K562 (cell line): ENCODE measurements around the gene CCR7. TPM values are rescaled to one million over a fixed set of nuclear protein-coding genes. Genes with fewer than 3 reads are reported as not detected.
A peak's percentile ranks its signal among the peaks of the same experiment; 100 is the strongest.

Experiments used
- ARID2 ChIP-seq: fragments of 450-650 bp; IDR thresholded peaks from 2 replicates; pipeline ENCODE4 v1.6.1; 2017; ENCODE audit warnings: antibody characterized with exemption, mild to moderate bottlenecking
- BRF1 ChIP-seq: IDR thresholded peaks from 3 replicates; pipeline ENCODE4 v1.6.1; 2011; ENCODE audit warnings: borderline replicate concordance, mild to moderate bottlenecking; ENCODE audit not compliant: insufficient read length; ENCODE audit errors: extremely low read depth
- ESRRA ChIP-seq: fragments of 450-650 bp; IDR thresholded peaks from 2 replicates; pipeline ENCODE4 v1.6.1; 2014; ENCODE audit warnings: low read depth, mild to moderate bottlenecking, moderate library complexity, borderline replicate concordance
- FOXK1 ChIP-seq: sonication (generic); formaldehyde crosslinking; IDR thresholded peaks from 2 replicates; pipeline ENCODE4 v1.8.0; 2022; ENCODE audit warnings: missing genetic modification reagents, mild to moderate bottlenecking, borderline replicate concordance
- GATA2 ChIP-seq: sonication (generic); formaldehyde crosslinking; IDR thresholded peaks from 2 replicates; pipeline ENCODE4 v1.4.0; 2020; ENCODE audit warnings: mild to moderate bottlenecking, missing genetic modification reagents
- HMGN3 ChIP-seq: IDR thresholded peaks from 2 replicates; pipeline ENCODE4 v1.6.1; 2011; ENCODE audit warnings: borderline replicate concordance, low read depth, mild to moderate bottlenecking, mixed read lengths, low read length; ENCODE audit not compliant: insufficient read length; ENCODE audit errors: extremely low read depth
- NCOA4 ChIP-seq: fragments of 450-650 bp; IDR thresholded peaks from 2 replicates; pipeline ENCODE4 v1.6.1; 2018; ENCODE audit warnings: mild to moderate bottlenecking; ENCODE audit not compliant: partially characterized antibody
- NFIX ChIP-seq: fragments of 250-450 bp; sonication (Bioruptor Pico); IDR thresholded peaks from 2 replicates; pipeline ENCODE4 v1.4.0; 2020; ENCODE audit warnings: low read depth, mild to moderate bottlenecking, moderate library complexity
- RBBP5 ChIP-seq: fragments of 200-600 bp; sonication (generic); IDR thresholded peaks from 2 replicates; pipeline ENCODE4 v1.6.1; 2012; ENCODE audit warnings: borderline replicate concordance, mild to moderate bottlenecking, low read length, control low read depth, inconsistent platforms; ENCODE audit not compliant: insufficient read depth, poor library complexity, severe bottlenecking
- SMARCA4 ChIP-seq: fragments of 450-650 bp; IDR thresholded peaks from 2 replicates; pipeline ENCODE4 v1.6.1; 2016
- ZNF408 ChIP-seq: fragments of 250-450 bp; sonication (Bioruptor Pico); IDR thresholded peaks from 2 replicates; pipeline ENCODE4 v1.4.0; 2020; ENCODE audit warnings: low read depth, mild to moderate bottlenecking, moderate library complexity
- ZNF561 ChIP-seq: fragments of 450-650 bp; formaldehyde crosslinking; conservative IDR thresholded peaks from 2 replicates; pipeline ENCODE4 v1.4.0; 2020; ENCODE audit warnings: mild to moderate bottlenecking, moderate library complexity
- polyA plus RNA-seq, 8 experiments: library from polyadenylated mRNA; depleted of rRNA in 4 of 8; stranded (reverse) in 5 of 8; unstranded in 3 of 8; fragments of >200 nt; fragmentation: Nextera tagmentation in 2 of 8; fragmentation: Illumina TruSeq in 1 of 8; extraction: Ambion mirVana in 2 of 8; extraction: Trizol in 1 of 8; gene quantifications; 2 replicates each; pipeline versions ENCODE4 v1.2.1 to v1.2.3, GENCODE V29; 2011 to 2014; ENCODE audit warnings: inconsistent platforms in 1 of 8, missing spikeins in 1 of 8
- total RNA-seq, 7 experiments: library from RNA; depleted of rRNA in 6 of 7; stranded (reverse); fragments of >200 nt in 6 of 7; fragmentation: Illumina TruSeq in 2 of 7; extraction: Trizol in 2 of 7; gene quantifications; 2 replicates each; pipeline versions ENCODE4 v1.2.1 to v1.2.3, GENCODE V29; 2011 to 2021; ENCODE audit warnings: low replicate concordance in 1 of 7
- TF ChIP-seq, protein P1 (sequence below): sonication (generic); formaldehyde crosslinking; IDR thresholded peaks from 2 replicates; pipeline ENCODE4 v1.8.1; 2023; ENCODE audit warnings: mild to moderate bottlenecking, missing genetic modification reagents
- TF ChIP-seq, protein P2 (sequence below): fragments of 250-450 bp; sonication (Bioruptor Pico); IDR thresholded peaks from 2 replicates; pipeline ENCODE4 v1.8.0; 2022; ENCODE audit warnings: inconsistent platforms
- TF ChIP-seq, protein P3 (sequence below): fragments of 450-650 bp; IDR thresholded peaks from 2 replicates; pipeline ENCODE4 v1.6.1; 2018; ENCODE audit not compliant: partially characterized antibody
- TF ChIP-seq, protein P4 (sequence below): fragments of 450-650 bp; IDR thresholded peaks from 2 replicates; pipeline ENCODE4 v1.6.1; 2016; ENCODE audit warnings: borderline replicate concordance
- TF ChIP-seq, protein P5 (sequence below): fragments of 450-650 bp; formaldehyde crosslinking; IDR thresholded peaks from 2 replicates; pipeline ENCODE4 v1.4.0; 2020; ENCODE audit warnings: mild to moderate bottlenecking, moderate library complexity

CCR7 gene
- total and polyA plus RNA-seq, 9 of the 15 experiments (the other 6 are each of a cell fraction or from before 2014, with no cell fraction given), result 0.14 to 1.4 (median 0.56) TPM

DNA sequence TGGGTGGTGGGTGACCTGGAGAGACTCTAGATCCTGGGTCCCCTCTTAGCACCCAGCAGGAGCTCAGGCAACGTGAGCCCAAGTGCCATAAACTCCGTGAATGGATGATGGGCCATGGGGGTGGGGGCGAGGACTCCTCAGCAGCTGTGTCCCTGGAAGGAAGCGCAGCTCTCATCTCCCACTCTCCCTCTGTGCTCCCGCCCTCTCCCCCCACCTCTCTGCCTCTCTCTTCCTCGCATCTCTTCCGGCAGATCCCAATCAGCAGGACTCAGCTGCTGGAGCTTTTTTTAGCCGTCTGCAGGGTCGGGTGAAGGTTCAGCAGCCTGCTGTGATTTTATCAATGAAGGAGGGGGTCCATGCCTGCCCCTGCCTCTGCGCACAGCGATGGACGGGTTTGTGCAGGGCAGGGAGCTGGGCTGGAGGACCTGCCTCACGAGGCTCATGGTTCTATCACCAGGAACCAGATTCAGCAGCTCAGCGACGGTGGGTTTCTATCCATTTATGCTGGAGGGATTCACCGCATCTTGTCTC lies 8.3 kb downstream of the CCR7 start (continued):
- TF ChIP-seq, protein P1, sequence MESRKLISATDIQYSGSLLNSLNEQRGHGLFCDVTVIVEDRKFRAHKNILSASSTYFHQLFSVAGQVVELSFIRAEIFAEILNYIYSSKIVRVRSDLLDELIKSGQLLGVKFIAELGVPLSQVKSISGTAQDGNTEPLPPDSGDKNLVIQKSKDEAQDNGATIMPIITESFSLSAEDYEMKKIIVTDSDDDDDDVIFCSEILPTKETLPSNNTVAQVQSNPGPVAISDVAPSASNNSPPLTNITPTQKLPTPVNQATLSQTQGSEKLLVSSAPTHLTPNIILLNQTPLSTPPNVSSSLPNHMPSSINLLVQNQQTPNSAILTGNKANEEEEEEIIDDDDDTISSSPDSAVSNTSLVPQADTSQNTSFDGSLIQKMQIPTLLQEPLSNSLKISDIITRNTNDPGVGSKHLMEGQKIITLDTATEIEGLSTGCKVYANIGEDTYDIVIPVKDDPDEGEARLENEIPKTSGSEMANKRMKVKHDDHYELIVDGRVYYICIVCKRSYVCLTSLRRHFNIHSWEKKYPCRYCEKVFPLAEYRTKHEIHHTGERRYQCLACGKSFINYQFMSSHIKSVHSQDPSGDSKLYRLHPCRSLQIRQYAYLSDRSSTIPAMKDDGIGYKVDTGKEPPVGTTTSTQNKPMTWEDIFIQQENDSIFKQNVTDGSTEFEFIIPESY (CRISPR knock-in tag), result no peak
- TF ChIP-seq ESRRA (no peak), NFIX (CRISPR knock-in tag) (no peak), BRF1 (no peak), FOXK1 (CRISPR knock-in tag) (no peak), ZNF408 (CRISPR knock-in tag) (no peak), NCOA4 (no peak), RBBP5 (no peak), GATA2 (CRISPR knock-in tag) (peak; percentile 75), ARID2 (no peak), ZNF561 (CRISPR knock-in tag) (no peak), SMARCA4 (peak; percentile 61), HMGN3 (peak; percentile 33)
- TF ChIP-seq, protein P2, sequence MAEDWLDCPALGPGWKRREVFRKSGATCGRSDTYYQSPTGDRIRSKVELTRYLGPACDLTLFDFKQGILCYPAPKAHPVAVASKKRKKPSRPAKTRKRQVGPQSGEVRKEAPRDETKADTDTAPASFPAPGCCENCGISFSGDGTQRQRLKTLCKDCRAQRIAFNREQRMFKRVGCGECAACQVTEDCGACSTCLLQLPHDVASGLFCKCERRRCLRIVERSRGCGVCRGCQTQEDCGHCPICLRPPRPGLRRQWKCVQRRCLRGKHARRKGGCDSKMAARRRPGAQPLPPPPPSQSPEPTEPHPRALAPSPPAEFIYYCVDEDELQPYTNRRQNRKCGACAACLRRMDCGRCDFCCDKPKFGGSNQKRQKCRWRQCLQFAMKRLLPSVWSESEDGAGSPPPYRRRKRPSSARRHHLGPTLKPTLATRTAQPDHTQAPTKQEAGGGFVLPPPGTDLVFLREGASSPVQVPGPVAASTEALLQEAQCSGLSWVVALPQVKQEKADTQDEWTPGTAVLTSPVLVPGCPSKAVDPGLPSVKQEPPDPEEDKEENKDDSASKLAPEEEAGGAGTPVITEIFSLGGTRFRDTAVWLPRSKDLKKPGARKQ (CRISPR knock-in tag), result no peak
- TF ChIP-seq, protein P3, sequence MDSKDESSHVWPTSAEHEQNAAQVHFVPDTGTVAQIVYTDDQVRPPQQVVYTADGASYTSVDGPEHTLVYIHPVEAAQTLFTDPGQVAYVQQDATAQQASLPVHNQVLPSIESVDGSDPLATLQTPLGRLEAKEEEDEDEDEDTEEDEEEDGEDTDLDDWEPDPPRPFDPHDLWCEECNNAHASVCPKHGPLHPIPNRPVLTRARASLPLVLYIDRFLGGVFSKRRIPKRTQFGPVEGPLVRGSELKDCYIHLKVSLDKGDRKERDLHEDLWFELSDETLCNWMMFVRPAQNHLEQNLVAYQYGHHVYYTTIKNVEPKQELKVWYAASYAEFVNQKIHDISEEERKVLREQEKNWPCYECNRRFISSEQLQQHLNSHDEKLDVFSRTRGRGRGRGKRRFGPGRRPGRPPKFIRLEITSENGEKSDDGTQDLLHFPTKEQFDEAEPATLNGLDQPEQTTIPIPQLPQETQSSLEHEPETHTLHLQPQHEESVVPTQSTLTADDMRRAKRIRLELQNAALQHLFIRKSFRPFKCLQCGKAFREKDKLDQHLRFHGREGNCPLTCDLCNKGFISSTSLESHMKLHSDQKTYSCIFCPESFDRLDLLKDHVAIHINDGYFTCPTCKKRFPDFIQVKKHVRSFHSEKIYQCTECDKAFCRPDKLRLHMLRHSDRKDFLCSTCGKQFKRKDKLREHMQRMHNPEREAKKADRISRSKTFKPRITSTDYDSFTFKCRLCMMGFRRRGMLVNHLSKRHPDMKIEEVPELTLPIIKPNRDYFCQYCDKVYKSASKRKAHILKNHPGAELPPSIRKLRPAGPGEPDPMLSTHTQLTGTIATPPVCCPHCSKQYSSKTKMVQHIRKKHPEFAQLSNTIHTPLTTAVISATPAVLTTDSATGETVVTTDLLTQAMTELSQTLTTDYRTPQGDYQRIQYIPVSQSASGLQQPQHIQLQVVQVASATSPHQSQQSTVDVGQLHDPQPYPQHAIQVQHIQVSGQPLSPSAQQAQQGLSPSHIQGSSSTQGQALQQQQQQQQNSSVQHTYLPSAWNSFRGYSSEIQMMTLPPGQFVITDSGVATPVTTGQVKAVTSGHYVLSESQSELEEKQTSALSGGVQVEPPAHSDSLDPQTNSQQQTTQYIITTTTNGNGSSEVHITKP, result no peak
- TF ChIP-seq, protein P4, sequence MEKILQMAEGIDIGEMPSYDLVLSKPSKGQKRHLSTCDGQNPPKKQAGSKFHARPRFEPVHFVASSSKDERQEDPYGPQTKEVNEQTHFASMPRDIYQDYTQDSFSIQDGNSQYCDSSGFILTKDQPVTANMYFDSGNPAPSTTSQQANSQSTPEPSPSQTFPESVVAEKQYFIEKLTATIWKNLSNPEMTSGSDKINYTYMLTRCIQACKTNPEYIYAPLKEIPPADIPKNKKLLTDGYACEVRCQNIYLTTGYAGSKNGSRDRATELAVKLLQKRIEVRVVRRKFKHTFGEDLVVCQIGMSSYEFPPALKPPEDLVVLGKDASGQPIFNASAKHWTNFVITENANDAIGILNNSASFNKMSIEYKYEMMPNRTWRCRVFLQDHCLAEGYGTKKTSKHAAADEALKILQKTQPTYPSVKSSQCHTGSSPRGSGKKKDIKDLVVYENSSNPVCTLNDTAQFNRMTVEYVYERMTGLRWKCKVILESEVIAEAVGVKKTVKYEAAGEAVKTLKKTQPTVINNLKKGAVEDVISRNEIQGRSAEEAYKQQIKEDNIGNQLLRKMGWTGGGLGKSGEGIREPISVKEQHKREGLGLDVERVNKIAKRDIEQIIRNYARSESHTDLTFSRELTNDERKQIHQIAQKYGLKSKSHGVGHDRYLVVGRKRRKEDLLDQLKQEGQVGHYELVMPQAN, result no peak
- TF ChIP-seq, protein P5, sequence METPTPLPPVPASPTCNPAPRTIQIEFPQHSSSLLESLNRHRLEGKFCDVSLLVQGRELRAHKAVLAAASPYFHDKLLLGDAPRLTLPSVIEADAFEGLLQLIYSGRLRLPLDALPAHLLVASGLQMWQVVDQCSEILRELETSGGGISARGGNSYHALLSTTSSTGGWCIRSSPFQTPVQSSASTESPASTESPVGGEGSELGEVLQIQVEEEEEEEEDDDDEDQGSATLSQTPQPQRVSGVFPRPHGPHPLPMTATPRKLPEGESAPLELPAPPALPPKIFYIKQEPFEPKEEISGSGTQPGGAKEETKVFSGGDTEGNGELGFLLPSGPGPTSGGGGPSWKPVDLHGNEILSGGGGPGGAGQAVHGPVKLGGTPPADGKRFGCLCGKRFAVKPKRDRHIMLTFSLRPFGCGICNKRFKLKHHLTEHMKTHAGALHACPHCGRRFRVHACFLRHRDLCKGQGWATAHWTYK (CRISPR knock-in tag), result no peak
